Activated T-helper 1 cell treated with anti-CD3 and anti-CD28 coated beads, Interleukin-2, amount 50 U/mL, for 16 hours (primary cell): ENCODE results near the gene KIRREL3.

Source experiments
- DNase-seq, 2 donors: peaks; one replicate each; pipeline ENCODE4 v3.0.0-alpha.2; 2020; ENCODE audit warnings: low read depth in 1 of 2, low spot score in 1 of 2

The KIRREL3 gene

GRCh38 chr11:126878913-126879482 lies 121.6 kb downstream of the KIRREL3 start:
- DNase-seq = no peak

GRCh38 chr11:126874831-126875230 lies 125.7 kb downstream of the KIRREL3 start:
- no peak for DNase-seq

GRCh38 chr11:126874276-126874675 lies 126.3 kb downstream of the KIRREL3 start:
- no peak for DNase-seq

GRCh38 chr11:126871792-126872191 lies 128.8 kb downstream of the KIRREL3 start:
- DNase-seq = no peak

- no peak for DNase-seq
Measured at GRCh38 chr11:126870021-126870420, 130.5 kb downstream of the KIRREL3 start.

- DNase-seq = no peak
Measured at GRCh38 chr11:126868741-126869140, 131.8 kb downstream of the KIRREL3 start.

GRCh38 chr11:126864934-126865333 lies 135.6 kb downstream of the KIRREL3 start:
- DNase-seq = no peak

- DNase-seq = no peak
Measured at GRCh38 chr11:126863294-126863997, 137.1 kb downstream of the KIRREL3 start.

GRCh38 chr11:126862664-126863243 lies 137.8 kb downstream of the KIRREL3 start:
- no peak for DNase-seq

GRCh38 chr11:126861796-126862459 lies 138.6 kb downstream of the KIRREL3 start:
- DNase-seq = no peak

- DNase-seq = no peak
Measured at GRCh38 chr11:126857860-126858808, 142.4 kb downstream of the KIRREL3 start.

GRCh38 chr11:126855536-126855935 lies 145.0 kb downstream of the KIRREL3 start:
- no peak for DNase-seq

- DNase-seq = no peak
Measured at GRCh38 chr11:126853732-126854131, 146.8 kb downstream of the KIRREL3 start.

- DNase-seq = no peak
Measured at GRCh38 chr11:126844789-126845188, 155.8 kb downstream of the KIRREL3 start.

- DNase-seq = no peak
Measured at GRCh38 chr11:126843096-126843495, 157.5 kb downstream of the KIRREL3 start.

GRCh38 chr11:126841999-126842398 lies 158.6 kb downstream of the KIRREL3 start:
- DNase-seq = no peak

GRCh38 chr11:126840975-126841374 lies 159.6 kb downstream of the KIRREL3 start:
- DNase-seq = no peak

- DNase-seq = no peak
Measured at GRCh38 chr11:126840201-126840886, 160.2 kb downstream of the KIRREL3 start.

GRCh38 chr11:126839496-126839895 lies 161.1 kb downstream of the KIRREL3 start:
- DNase-seq = no peak

GRCh38 chr11:126838779-126839178 lies 161.8 kb downstream of the KIRREL3 start:
- DNase-seq = no peak
